ENCODE data around the gene DSG2.
"Not testable (repeated sequence)": the region's sequence is repeated elsewhere in the genome, so short reads cannot be mapped to it uniquely, and the experiment has no call there.

DSG2 gene

GRCh38 chr18:31493171-31493570 lies 4.8 kb upstream of the DSG2 start:
- no peak for ATAC-seq
- peaks cover 4% of the 10 kb centered on the region for H3K9me3 Mint-ChIP-seq
- no peaks in the 10 kb centered on the region for H3K36me3 Mint-ChIP-seq
- no peak overlapping the region for H3K27ac Mint-ChIP-seq
- DNase-seq (ENCODE audit: low spot score in 2 of 2): no peak
- no peak overlapping the region for H3K4me3 Mint-ChIP-seq
- no peaks in the 10 kb centered on the region for H3K4me1 Mint-ChIP-seq

- Mint-ChIP-seq H3K9me3 (peaks cover 4% of the 10 kb centered on the region), H3K36me3 (no peaks in the 10 kb centered on the region), H3K27ac (no peak overlapping the region), H3K4me1 (no peaks in the 10 kb centered on the region), H3K4me3 (no peak overlapping the region)
- DNase-seq (ENCODE audit: low spot score in 2 of 2) (no peak), ATAC-seq (no peak)
These were observed 4.0 kb upstream of the DSG2 start for GRCh38 chr18:31493941-31494340.

GRCh38 chr18:31494705-31495244 lies 3.2 kb upstream of the DSG2 start:
- DNase-seq (ENCODE audit: low spot score in 2 of 2); H3K4me3 Mint-ChIP-seq; H3K27ac Mint-ChIP-seq; H3K9me3 Mint-ChIP-seq; H3K4me1 Mint-ChIP-seq; H3K36me3 Mint-ChIP-seq; ATAC-seq: not testable (repeated sequence)

GRCh38 chr18:31497404-31497835 lies 557 bp upstream of the DSG2 start:
- Mint-ChIP-seq H3K4me3 (no peak overlapping the region), H3K27ac (no peak overlapping the region), H3K4me1 (no peaks in the 10 kb centered on the region), H3K36me3 (no peaks in the 10 kb centered on the region), H3K9me3 (no peaks in the 10 kb centered on the region)
- DNase-seq (ENCODE audit: low spot score in 2 of 2) (no peak), ATAC-seq (peak; percentile 36)

GRCh38 chr18:31498574-31499524 lies 872 bp downstream of the DSG2 start:
- no peaks in the 10 kb centered on the region for H3K4me1 Mint-ChIP-seq
- no peaks in the 10 kb centered on the region for H3K9me3 Mint-ChIP-seq
- H3K36me3 Mint-ChIP-seq: no peaks in the 10 kb centered on the region
- H3K27ac Mint-ChIP-seq: no peak overlapping the region
- H3K4me3 Mint-ChIP-seq: peak overlapping the region; percentile 16
- DNase-seq (ENCODE audit: low spot score in 2 of 2) (no peak), ATAC-seq (no peak)

GRCh38 chr18:31500051-31500688 lies 2.2 kb downstream of the DSG2 start:
- Mint-ChIP-seq H3K27ac (no peak overlapping the region), H3K36me3 (no peaks in the 10 kb centered on the region), H3K4me1 (no peaks in the 10 kb centered on the region), H3K9me3 (no peaks in the 10 kb centered on the region), H3K4me3 (no peak overlapping the region)
- no peak for ATAC-seq
- no peak for DNase-seq (ENCODE audit: low spot score in 2 of 2)

GRCh38 chr18:31503011-31503410 lies 5.0 kb downstream of the DSG2 start:
- ATAC-seq: no peak
- no peak for DNase-seq (ENCODE audit: low spot score in 2 of 2)
- Mint-ChIP-seq H3K36me3 (no peaks in the 10 kb centered on the region), H3K9me3 (no peaks in the 10 kb centered on the region), H3K4me1 (no peaks in the 10 kb centered on the region), H3K27ac (no peak overlapping the region), H3K4me3 (no peak overlapping the region)

- no peak overlapping the region for H3K27ac Mint-ChIP-seq
- H3K9me3 Mint-ChIP-seq: no peaks in the 10 kb centered on the region
- ATAC-seq (peak; percentile 31), DNase-seq (ENCODE audit: low spot score in 2 of 2) (no peak)
- H3K4me3 Mint-ChIP-seq: no peak overlapping the region
- H3K4me1 Mint-ChIP-seq: no peaks in the 10 kb centered on the region
- H3K36me3 Mint-ChIP-seq: no peaks in the 10 kb centered on the region
These were observed 6.6 kb downstream of the DSG2 start for GRCh38 chr18:31504455-31505147.

GRCh38 chr18:31505156-31505555 lies 7.2 kb downstream of the DSG2 start:
- H3K9me3 Mint-ChIP-seq: no peaks in the 10 kb centered on the region
- no peak for ATAC-seq
- H3K4me3 Mint-ChIP-seq: no peak overlapping the region
- no peak for DNase-seq (ENCODE audit: low spot score in 2 of 2)
- no peaks in the 10 kb centered on the region for H3K36me3 Mint-ChIP-seq
- no peaks in the 10 kb centered on the region for H3K4me1 Mint-ChIP-seq
- H3K27ac Mint-ChIP-seq: no peak overlapping the region

GRCh38 chr18:31506024-31506742 lies 8.2 kb downstream of the DSG2 start:
- Mint-ChIP-seq H3K4me1 (no peaks in the 10 kb centered on the region), H3K36me3 (no peaks in the 10 kb centered on the region), H3K27ac (no peak overlapping the region), H3K4me3 (no peak overlapping the region), H3K9me3 (no peaks in the 10 kb centered on the region)
- ATAC-seq: no peak
- DNase-seq (ENCODE audit: low spot score in 2 of 2): no peak

GRCh38 chr18:31507124-31507523 lies 9.1 kb downstream of the DSG2 start:
- H3K27ac Mint-ChIP-seq; H3K36me3 Mint-ChIP-seq; H3K4me1 Mint-ChIP-seq; ATAC-seq; DNase-seq (ENCODE audit: low spot score in 2 of 2); H3K4me3 Mint-ChIP-seq; H3K9me3 Mint-ChIP-seq: not testable (repeated sequence)

- no peaks in the 10 kb centered on the region for H3K4me1 Mint-ChIP-seq
- DNase-seq (ENCODE audit: low spot score in 2 of 2) (no peak), ATAC-seq (no peak)
- H3K27ac Mint-ChIP-seq: no peak overlapping the region
- H3K4me3 Mint-ChIP-seq: no peak overlapping the region
- no peaks in the 10 kb centered on the region for H3K9me3 Mint-ChIP-seq
- H3K36me3 Mint-ChIP-seq: no peaks in the 10 kb centered on the region
These were observed 10.8 kb downstream of the DSG2 start for GRCh38 chr18:31508781-31509180.

GRCh38 chr18:31509571-31509970 lies 11.6 kb downstream of the DSG2 start:
- Mint-ChIP-seq H3K4me3 (no peak overlapping the region), H3K36me3 (no peaks in the 10 kb centered on the region), H3K27ac (no peak overlapping the region), H3K4me1 (no peaks in the 10 kb centered on the region), H3K9me3 (no peaks in the 10 kb centered on the region)
- no peak for ATAC-seq
- no peak for DNase-seq (ENCODE audit: low spot score in 2 of 2)

GRCh38 chr18:31510319-31510718 lies 12.3 kb downstream of the DSG2 start:
- no peak overlapping the region for H3K27ac Mint-ChIP-seq
- no peaks in the 10 kb centered on the region for H3K36me3 Mint-ChIP-seq
- no peak overlapping the region for H3K4me3 Mint-ChIP-seq
- H3K4me1 Mint-ChIP-seq: no peaks in the 10 kb centered on the region
- ATAC-seq (no peak), DNase-seq (ENCODE audit: low spot score in 2 of 2) (no peak)
- H3K9me3 Mint-ChIP-seq: no peaks in the 10 kb centered on the region

- no peaks in the 10 kb centered on the region for H3K36me3 Mint-ChIP-seq
- H3K9me3 Mint-ChIP-seq: no peaks in the 10 kb centered on the region
- H3K4me3 Mint-ChIP-seq: no peak overlapping the region
- no peak for ATAC-seq
- no peaks in the 10 kb centered on the region for H3K4me1 Mint-ChIP-seq
- DNase-seq (ENCODE audit: low spot score in 2 of 2): no peak
- no peak overlapping the region for H3K27ac Mint-ChIP-seq
These were observed 13.1 kb downstream of the DSG2 start for GRCh38 chr18:31511098-31511497.
